Hindlimb muscle (tissue), 1 donor: ENCODE results near the gene COMTD1. TPM values are rescaled to one million over a fixed set of nuclear protein-coding genes. Genes with fewer than 3 reads are reported as not detected.
A peak's percentile ranks its signal among the peaks of the same experiment; 100 is the strongest.
"Not testable (repeated sequence)": the region's sequence is repeated elsewhere in the genome, so short reads cannot be mapped to it uniquely, and the experiment has no call there.

Source experiments
- DNase-seq: peaks from one replicate; pipeline ENCODE4 v3.0.0-alpha.2; 2013
- polyA plus RNA-seq: library from polyadenylated mRNA; unstranded; fragments of 120-200 nt; gene quantifications from one replicate; pipeline ENCODE4 v1.2.1, GENCODE V29; 2013; ENCODE audit not compliant: insufficient read length

Gene COMTD1
- polyA plus RNA-seq, 1 donor, result 7.4 TPM

DNA sequence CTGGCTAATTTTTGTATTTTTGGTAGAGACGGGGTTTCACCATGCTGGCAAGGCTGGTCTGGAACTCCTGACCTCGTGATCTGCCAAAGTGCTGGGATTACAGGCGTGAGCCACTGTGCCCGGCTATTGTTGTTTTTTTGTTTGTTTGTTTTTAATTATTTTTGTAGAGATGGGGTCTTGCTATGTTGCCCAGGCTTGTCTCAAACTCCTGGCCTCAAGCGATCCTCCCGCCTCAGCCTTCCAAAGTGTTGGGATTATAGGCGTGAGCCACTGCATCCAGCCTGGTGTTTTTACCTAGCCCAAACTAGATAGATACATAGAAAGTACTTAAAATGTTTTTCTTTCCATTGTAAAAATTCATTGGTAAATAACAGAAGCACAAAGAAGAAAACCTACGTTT is 14.3 kb downstream of the COMTD1 start:
- not testable (repeated sequence) for DNase-seq

DNA sequence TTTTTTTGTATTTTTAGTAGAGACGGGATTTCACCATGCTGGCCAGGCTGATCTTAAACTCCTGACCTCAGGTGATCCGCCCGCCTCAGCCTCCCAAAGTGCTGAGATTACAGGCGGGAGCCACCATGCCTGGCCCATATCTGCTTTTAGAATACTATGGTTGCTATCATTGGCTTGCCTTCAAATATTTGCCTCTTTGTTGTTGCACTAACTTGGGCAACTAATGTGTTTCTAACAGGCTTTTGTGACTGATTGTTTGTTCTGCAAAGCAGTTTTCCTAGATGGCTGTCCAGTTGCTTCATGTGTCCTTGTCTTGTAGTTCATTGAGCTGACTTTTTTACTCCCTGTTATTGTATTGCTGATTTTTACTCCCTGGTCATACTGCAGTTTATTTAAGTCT is 15.5 kb downstream of the COMTD1 start:
- no peak for DNase-seq

DNA sequence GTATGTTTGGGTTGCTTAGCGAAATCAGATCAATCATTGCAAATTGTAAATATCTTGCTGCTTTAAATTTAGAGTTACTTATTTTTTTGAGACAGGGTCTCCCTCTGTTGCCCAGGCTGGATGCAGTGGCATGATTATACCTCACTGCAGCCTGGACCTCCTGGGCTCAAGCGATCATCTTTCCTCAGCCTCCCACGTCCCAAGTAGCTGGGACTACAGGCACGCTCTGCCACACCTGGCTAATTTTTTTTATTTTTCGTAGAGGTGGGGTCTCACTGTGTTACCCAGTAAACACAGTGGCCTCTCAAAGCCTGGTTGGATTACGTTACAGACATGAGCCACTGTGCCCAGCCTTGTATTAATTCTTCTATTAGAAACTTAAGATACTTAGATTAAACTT is 23.4 kb downstream of the COMTD1 start:
- no peak for DNase-seq

- no peak for DNase-seq
Observed at GRCh38 chr10:75211007-75211691, 24.6 kb downstream of the COMTD1 start.

- peak; percentile 95 for DNase-seq
Observed at GRCh38 chr10:75210282-75211006, 25.3 kb downstream of the COMTD1 start, which contains the start of gene VDAC2. TSS of gene VDAC2 (plus strand) at chr10:75210796. CDS start at chr10:75211159, 363 bp downstream.

DNA sequence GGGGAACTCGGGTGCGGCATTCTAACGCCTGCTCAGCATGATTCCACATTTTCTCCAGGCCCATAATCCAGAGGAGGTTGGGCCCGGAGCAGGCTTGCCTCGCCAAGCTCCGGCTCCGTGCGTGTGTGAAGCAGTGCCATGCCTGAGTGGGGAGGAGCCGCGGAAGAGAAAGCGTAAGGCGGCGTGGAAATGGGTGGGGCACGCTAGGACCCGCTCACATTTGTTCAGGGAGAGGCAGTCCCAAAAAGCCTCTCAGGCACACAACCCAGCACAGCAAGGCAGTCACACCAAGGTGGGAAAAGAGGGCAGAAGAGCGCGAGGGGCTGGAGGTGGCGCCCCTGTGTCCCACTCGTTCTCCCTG is 25.9 kb downstream of the COMTD1 start:
- peak; percentile 87 for DNase-seq

GRCh38 chr10:75209086-75209920 is 26.5 kb downstream of the COMTD1 start:
- DNase-seq, result no peak

DNA sequence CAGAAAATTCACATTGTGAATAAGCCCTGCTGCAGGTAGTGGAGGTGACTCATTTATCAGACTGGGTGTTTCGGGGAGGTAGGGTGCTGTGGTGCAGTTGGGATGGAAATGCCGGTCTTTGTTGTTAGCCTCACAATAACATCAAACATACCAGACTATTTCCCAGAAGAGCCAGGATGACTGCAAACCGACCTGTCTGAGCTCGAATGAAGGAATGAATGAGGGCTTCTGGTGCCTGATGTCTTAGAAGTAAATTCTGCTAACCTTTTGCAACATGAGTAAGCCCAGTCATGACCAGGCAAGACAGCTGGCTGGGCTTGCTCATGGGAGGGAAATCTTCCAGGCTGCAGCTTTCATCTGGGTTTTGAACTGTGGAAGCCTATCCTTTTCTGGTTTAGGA is 27.6 kb downstream of the COMTD1 start:
- no peak for DNase-seq

DNA sequence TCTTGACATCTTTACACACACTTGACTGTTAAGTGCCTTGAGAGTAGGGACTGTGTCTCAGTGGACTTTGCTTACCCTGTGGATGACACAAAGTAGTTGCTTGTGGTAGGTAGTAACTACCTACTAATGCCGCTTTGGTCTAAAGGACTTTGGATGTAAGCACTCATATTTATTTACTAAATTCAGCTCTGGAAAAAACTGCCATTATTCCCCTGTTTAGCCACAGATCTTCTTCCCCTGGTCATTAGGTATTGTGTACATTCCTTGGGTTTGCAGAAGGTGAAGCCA is 28.0 kb downstream of the COMTD1 start:
- no peak for DNase-seq

GRCh38 chr10:75207079-75207856 is 28.5 kb downstream of the COMTD1 start:
- DNase-seq, result no peak

GRCh38 chr10:75206638-75207037 is 29.1 kb downstream of the COMTD1 start:
- not testable (repeated sequence) for DNase-seq

- no peak for DNase-seq
Observed at GRCh38 chr10:75205908-75206307, 29.8 kb downstream of the COMTD1 start.

GRCh38 chr10:75203724-75204123 is 32.0 kb downstream of the COMTD1 start:
- no peak for DNase-seq

- DNase-seq, result not testable (repeated sequence)
Observed at GRCh38 chr10:75203046-75203620, 32.6 kb downstream of the COMTD1 start.

GRCh38 chr10:75202321-75203045 is 33.3 kb downstream of the COMTD1 start:
- no peak for DNase-seq

- DNase-seq, result no peak
Observed at GRCh38 chr10:75201793-75202307, 33.9 kb downstream of the COMTD1 start.

DNA sequence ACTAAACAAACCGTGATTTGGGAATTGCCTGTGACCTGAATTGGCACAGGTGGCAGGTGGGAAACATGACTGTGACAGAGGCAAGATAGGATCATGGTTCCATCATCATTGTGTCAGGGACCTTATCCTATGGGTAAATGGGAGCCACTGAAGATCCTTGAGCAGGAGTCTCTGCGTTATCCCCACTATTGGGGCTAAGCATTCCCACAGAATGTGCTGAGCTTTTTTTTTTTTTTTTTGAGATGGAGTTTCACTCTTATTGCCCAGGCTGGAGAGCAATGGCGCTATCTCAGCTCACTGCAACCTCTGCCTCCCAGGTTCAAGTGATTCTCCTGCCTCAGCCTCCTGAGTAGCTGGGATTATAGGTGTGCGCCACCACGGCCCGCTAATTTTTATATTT is 35.8 kb downstream of the COMTD1 start:
- not testable (repeated sequence) for DNase-seq

- no peak for DNase-seq
Observed at GRCh38 chr10:75197906-75198305, 37.9 kb downstream of the COMTD1 start.

GRCh38 chr10:75197066-75197465 is 38.7 kb downstream of the COMTD1 start:
- DNase-seq, result no peak

GRCh38 chr10:75195035-75195763 is 40.6 kb downstream of the COMTD1 start:
- DNase-seq, result no peak

GRCh38 chr10:75194625-75195024 is 41.1 kb downstream of the COMTD1 start:
- not testable (repeated sequence) for DNase-seq
